WTC11 (cell line): Measurements from ENCODE around the gene PER1. TPM values are rescaled to one million over a fixed set of nuclear protein-coding genes. Genes with fewer than 3 reads are reported as not detected.

ENCODE experiments used
- ATAC-seq: fragments of 200-7000 bp; cut with Tn5 transposase; 2 replicates; pipeline ENCODE4 v1.10.0; 2021; ENCODE audit warnings: mild to moderate bottlenecking, moderate library complexity
- CTCF ChIA-PET: fragments of 300-600 bp; sonication (Branson Sonifier 250); formaldehyde crosslinking; loops from one replicate; lab custom pipeline; 2021; ENCODE audit warnings: antibody characterized with exemption; lab: Charles Lee
- POLR2A ChIA-PET: fragments of 350-600 bp; sonication (Branson Sonifier 250); formaldehyde crosslinking; loops from one replicate; lab custom pipeline; 2021; ENCODE audit warnings: antibody characterized with exemption; lab: Charles Lee
- DNase-seq: peaks from one replicate; pipeline ENCODE4 v3.0.0; 2021; ENCODE audit warnings: low spot score
- H3K27ac Mint-ChIP-seq: 2 replicates; pipeline ENCODE4 v1.8.0; 2021; ENCODE audit warnings: mixed read lengths
- H3K27me3 Mint-ChIP-seq: 2 replicates; pipeline ENCODE4 v1.8.0; 2021; ENCODE audit warnings: low read depth, mild to moderate bottlenecking, moderate library complexity, mixed read lengths
- H3K36me3 Mint-ChIP-seq: 2 replicates; pipeline ENCODE4 v1.8.0; 2021; ENCODE audit warnings: mixed read lengths
- H3K4me1 Mint-ChIP-seq: 2 replicates; pipeline ENCODE4 v1.8.0; 2022; ENCODE audit warnings: mixed read lengths
- H3K4me3 Mint-ChIP-seq: 2 replicates; pipeline ENCODE4 v1.8.0; 2021; ENCODE audit warnings: mild to moderate bottlenecking, moderate library complexity, mixed read lengths
- H3K9me3 Mint-ChIP-seq: 2 replicates; pipeline ENCODE4 v1.8.0; 2021; ENCODE audit warnings: mixed read lengths
- ETV6 ChIP-seq: sonication (generic); formaldehyde crosslinking; IDR thresholded peaks from 2 replicates; pipeline ENCODE4 v1.8.1; 2022; ENCODE audit warnings: mild to moderate bottlenecking, missing genetic modification reagents
- FOXP1 ChIP-seq: sonication (generic); formaldehyde crosslinking; IDR thresholded peaks from 2 replicates; pipeline ENCODE4 v1.8.0; 2022; ENCODE audit warnings: missing genetic modification reagents, mild to moderate bottlenecking, moderate library complexity, borderline replicate concordance
- GABPB1 ChIP-seq: sonication (generic); formaldehyde crosslinking; IDR thresholded peaks from 2 replicates; pipeline ENCODE4 v1.8.1; 2023; ENCODE audit warnings: mild to moderate bottlenecking, missing genetic modification reagents
- HMGXB4 ChIP-seq: sonication (generic); formaldehyde crosslinking; IDR thresholded peaks from 2 replicates; pipeline ENCODE4 v1.8.1; 2023; ENCODE audit warnings: mild to moderate bottlenecking, moderate library complexity, missing genetic modification reagents
- JUN ChIP-seq: sonication (generic); formaldehyde crosslinking; IDR thresholded peaks from 2 replicates; pipeline ENCODE4 v1.8.0; 2023; ENCODE audit warnings: mild to moderate bottlenecking, missing genetic modification reagents
- MAX ChIP-seq: sonication (generic); formaldehyde crosslinking; IDR thresholded peaks from 2 replicates; pipeline ENCODE4 v1.8.0; 2022; ENCODE audit warnings: mild to moderate bottlenecking, missing genetic modification reagents
- MXD4 ChIP-seq: fragments of 250-450 bp; sonication (Bioruptor Pico); IDR thresholded peaks from 2 replicates; pipeline ENCODE4 v1.8.0; 2021; ENCODE audit warnings: mild to moderate bottlenecking, moderate library complexity, borderline replicate concordance
- NFYB ChIP-seq: sonication (generic); formaldehyde crosslinking; conservative IDR thresholded peaks from 2 replicates; pipeline ENCODE4 v1.8.0; 2022; ENCODE audit warnings: low read depth, missing genetic modification reagents
- PRRX2 ChIP-seq: fragments of 250-450 bp; sonication (Bioruptor Pico); IDR thresholded peaks from 2 replicates; pipeline ENCODE4 v1.8.0; 2021; ENCODE audit warnings: mild to moderate bottlenecking
- SMAD3 ChIP-seq: sonication (generic); formaldehyde crosslinking; IDR thresholded peaks from 2 replicates; pipeline ENCODE4 v1.8.0; 2022; ENCODE audit warnings: missing genetic modification reagents, mild to moderate bottlenecking, borderline replicate concordance
- SP1 ChIP-seq: sonication (generic); formaldehyde crosslinking; conservative IDR thresholded peaks from 2 replicates; pipeline ENCODE4 v1.8.1; 2022; ENCODE audit warnings: missing genetic modification reagents
- TEAD4 ChIP-seq: sonication (generic); formaldehyde crosslinking; IDR thresholded peaks from 2 replicates; pipeline ENCODE4 v1.8.0; 2022; ENCODE audit warnings: mild to moderate bottlenecking, missing genetic modification reagents
- USF1 ChIP-seq: sonication (generic); formaldehyde crosslinking; IDR thresholded peaks from 2 replicates; pipeline ENCODE4 v1.8.0; 2022; ENCODE audit warnings: mild to moderate bottlenecking, missing genetic modification reagents
- ZBTB43 ChIP-seq: sonication (generic); formaldehyde crosslinking; IDR thresholded peaks from 2 replicates; pipeline ENCODE4 v1.8.1; 2023; ENCODE audit warnings: mild to moderate bottlenecking, missing genetic modification reagents
- ZNF121 ChIP-seq: sonication (generic); formaldehyde crosslinking; IDR thresholded peaks from 2 replicates; pipeline ENCODE4 v1.8.0; 2023; ENCODE audit warnings: missing genetic modification reagents
- ZNF219 ChIP-seq: sonication (generic); formaldehyde crosslinking; IDR thresholded peaks from 2 replicates; pipeline ENCODE4 v1.8.0; 2023; ENCODE audit warnings: missing genetic modification reagents, mild to moderate bottlenecking, borderline replicate concordance
- ZNF263 ChIP-seq: sonication (generic); formaldehyde crosslinking; IDR thresholded peaks from 2 replicates; pipeline ENCODE4 v1.8.1; 2022; ENCODE audit warnings: low read depth, mild to moderate bottlenecking, moderate library complexity, missing genetic modification reagents
- total RNA-seq: library from RNA; stranded (reverse); gene quantifications from 3 replicates; pipeline ENCODE4 v1.2.3, GENCODE V29; 2021
- TF ChIP-seq, protein P1 (sequence below): sonication (generic); formaldehyde crosslinking; IDR thresholded peaks from 2 replicates; pipeline ENCODE4 v1.8.0; 2023; ENCODE audit warnings: missing genetic modification reagents, mild to moderate bottlenecking, borderline replicate concordance
- TF ChIP-seq, protein P2 (sequence below): sonication (generic); formaldehyde crosslinking; IDR thresholded peaks from 2 replicates; pipeline ENCODE4 v1.8.0; 2023; ENCODE audit warnings: mild to moderate bottlenecking, missing genetic modification reagents

PER1 gene
- total RNA-seq, 1 experiment from 2014 or later = 46.9 TPM

DNA sequence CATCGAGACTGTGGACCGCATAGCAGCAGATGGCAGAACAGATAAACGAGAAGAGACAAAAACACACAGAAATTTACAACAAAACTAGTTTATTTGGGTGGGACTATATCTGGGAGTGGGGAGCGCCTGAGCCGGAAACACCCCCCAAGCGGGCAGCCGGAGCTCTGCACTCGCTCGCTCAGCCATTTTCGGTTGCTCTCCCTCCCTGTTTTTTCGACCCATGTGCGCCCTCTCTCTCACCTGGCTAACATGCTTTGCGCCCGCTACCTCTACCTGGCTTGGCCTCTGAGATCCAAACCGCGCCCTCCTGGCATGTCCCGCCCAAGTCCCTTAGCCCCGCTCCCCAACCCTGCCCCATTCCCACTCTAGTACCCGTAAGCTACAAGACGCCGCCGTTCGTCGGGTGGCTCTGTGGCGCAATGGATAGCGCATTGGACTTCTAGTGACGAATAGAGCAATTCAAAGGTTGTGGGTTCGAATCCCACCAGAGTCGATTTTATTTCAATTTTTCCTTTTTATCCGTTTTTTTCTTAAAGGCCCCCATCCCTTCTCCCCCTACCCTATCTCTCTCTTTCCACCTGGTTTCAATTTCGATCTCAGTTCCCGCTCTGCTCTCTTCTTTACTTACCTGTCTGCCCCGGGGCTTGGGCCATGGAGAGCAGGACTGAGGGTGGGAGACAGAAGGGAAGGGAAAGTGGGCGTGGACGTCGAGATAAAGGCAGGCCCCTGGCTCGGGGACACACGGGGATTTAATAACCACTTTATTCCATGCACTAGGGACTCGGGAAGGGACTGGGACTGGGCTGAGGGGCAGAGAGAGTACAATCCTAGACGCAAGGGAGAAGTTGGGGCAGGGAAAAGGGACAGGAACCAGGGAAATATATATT, 31.4 kb downstream of the PER1 start:
- ChIA-PET CTCF (interaction anchor here (0.7 to 9.8 kb wide), 20 partner anchors 11 to 205 kb away, joined by 3 to 118 read pairs (median 12); partner anchors contain the start of genes AURKB, BORCS6 and SLC25A35), POLR2A (interaction anchor here (0.8 to 1.3 kb wide), 9 partner anchors 13 to 510 kb away, joined by 3 to 7 read pairs (median 4); partner anchors contain the start of gene KRABD2)
- Mint-ChIP-seq H3K36me3 (no peaks in the 10 kb centered on the region), H3K4me1 (peaks cover 17% of the 10 kb centered on the region), H3K27me3 (peaks cover 73% of the 10 kb centered on the region), H3K4me3 (peak overlapping the region; percentile 85), H3K27ac (peak overlapping the region; percentile 95), H3K9me3 (no peaks in the 10 kb centered on the region)
- peak; percentile 92 for DNase-seq
- ATAC-seq = peak; percentile 17
- TF ChIP-seq, protein P1, sequence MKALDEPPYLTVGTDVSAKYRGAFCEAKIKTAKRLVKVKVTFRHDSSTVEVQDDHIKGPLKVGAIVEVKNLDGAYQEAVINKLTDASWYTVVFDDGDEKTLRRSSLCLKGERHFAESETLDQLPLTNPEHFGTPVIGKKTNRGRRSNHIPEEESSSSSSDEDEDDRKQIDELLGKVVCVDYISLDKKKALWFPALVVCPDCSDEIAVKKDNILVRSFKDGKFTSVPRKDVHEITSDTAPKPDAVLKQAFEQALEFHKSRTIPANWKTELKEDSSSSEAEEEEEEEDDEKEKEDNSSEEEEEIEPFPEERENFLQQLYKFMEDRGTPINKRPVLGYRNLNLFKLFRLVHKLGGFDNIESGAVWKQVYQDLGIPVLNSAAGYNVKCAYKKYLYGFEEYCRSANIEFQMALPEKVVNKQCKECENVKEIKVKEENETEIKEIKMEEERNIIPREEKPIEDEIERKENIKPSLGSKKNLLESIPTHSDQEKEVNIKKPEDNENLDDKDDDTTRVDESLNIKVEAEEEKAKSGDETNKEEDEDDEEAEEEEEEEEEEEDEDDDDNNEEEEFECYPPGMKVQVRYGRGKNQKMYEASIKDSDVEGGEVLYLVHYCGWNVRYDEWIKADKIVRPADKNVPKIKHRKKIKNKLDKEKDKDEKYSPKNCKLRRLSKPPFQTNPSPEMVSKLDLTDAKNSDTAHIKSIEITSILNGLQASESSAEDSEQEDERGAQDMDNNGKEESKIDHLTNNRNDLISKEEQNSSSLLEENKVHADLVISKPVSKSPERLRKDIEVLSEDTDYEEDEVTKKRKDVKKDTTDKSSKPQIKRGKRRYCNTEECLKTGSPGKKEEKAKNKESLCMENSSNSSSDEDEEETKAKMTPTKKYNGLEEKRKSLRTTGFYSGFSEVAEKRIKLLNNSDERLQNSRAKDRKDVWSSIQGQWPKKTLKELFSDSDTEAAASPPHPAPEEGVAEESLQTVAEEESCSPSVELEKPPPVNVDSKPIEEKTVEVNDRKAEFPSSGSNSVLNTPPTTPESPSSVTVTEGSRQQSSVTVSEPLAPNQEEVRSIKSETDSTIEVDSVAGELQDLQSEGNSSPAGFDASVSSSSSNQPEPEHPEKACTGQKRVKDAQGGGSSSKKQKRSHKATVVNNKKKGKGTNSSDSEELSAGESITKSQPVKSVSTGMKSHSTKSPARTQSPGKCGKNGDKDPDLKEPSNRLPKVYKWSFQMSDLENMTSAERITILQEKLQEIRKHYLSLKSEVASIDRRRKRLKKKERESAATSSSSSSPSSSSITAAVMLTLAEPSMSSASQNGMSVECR (CRISPR knock-in tag) = peak; percentile 29; the same call in 1 of the 2 replicates
- TF ChIP-seq SP1 (CRISPR knock-in tag) = peak; percentile 16; the same call in 1 of the 2 replicates
- TF ChIP-seq MAX (CRISPR knock-in tag) = no peak; the same call in 1 of the 2 replicates
- no peak for TF ChIP-seq TEAD4 (CRISPR knock-in tag)
- no peak for TF ChIP-seq PRRX2 (CRISPR knock-in tag)
- TF ChIP-seq ETV6 (CRISPR knock-in tag) = peak; percentile 24; the same call in 1 of the 2 replicates
- 0 out of 2 replicates have a peak, but pooled peaks have one; percentile 31 for TF ChIP-seq GABPB1
- no peak for TF ChIP-seq FOXP1
- TF ChIP-seq MXD4 = no peak
- no peak for TF ChIP-seq JUN (CRISPR knock-in tag)
- no peak for TF ChIP-seq ZNF263
- TF ChIP-seq, protein P2, sequence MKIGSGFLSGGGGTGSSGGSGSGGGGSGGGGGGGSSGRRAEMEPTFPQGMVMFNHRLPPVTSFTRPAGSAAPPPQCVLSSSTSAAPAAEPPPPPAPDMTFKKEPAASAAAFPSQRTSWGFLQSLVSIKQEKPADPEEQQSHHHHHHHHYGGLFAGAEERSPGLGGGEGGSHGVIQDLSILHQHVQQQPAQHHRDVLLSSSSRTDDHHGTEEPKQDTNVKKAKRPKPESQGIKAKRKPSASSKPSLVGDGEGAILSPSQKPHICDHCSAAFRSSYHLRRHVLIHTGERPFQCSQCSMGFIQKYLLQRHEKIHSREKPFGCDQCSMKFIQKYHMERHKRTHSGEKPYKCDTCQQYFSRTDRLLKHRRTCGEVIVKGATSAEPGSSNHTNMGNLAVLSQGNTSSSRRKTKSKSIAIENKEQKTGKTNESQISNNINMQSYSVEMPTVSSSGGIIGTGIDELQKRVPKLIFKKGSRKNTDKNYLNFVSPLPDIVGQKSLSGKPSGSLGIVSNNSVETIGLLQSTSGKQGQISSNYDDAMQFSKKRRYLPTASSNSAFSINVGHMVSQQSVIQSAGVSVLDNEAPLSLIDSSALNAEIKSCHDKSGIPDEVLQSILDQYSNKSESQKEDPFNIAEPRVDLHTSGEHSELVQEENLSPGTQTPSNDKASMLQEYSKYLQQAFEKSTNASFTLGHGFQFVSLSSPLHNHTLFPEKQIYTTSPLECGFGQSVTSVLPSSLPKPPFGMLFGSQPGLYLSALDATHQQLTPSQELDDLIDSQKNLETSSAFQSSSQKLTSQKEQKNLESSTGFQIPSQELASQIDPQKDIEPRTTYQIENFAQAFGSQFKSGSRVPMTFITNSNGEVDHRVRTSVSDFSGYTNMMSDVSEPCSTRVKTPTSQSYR (CRISPR knock-in tag) = 0 out of 2 replicates have a peak, but pooled peaks have one; percentile 32
- no peak for TF ChIP-seq USF1 (CRISPR knock-in tag)
- TF ChIP-seq SMAD3 (CRISPR knock-in tag) = no peak
- TF ChIP-seq ZNF121 = peak; percentile 95
- 0 out of 2 replicates have a peak, but pooled peaks have one; percentile 40 for TF ChIP-seq ZBTB43 (CRISPR knock-in tag)
- TF ChIP-seq NFYB (CRISPR knock-in tag) = 0 out of 2 replicates have a peak, but pooled peaks have one; percentile 9
- no peak for TF ChIP-seq ZNF219 (CRISPR knock-in tag)
- TF ChIP-seq HMGXB4 (CRISPR knock-in tag) = peak; percentile 99
